Prostate gland (tissue), 2 donors: ENCODE measurements around the gene ZC3H12D.

Experiments used
- POLR2A ChIP-seq: fragments of 450-650 bp; IDR thresholded peaks from one replicate; pipeline ENCODE4 v1.6.1; 2016; ENCODE audit warnings: antibody characterized with exemption, mild to moderate bottlenecking
- TF ChIP-seq, protein P1 (sequence below), 4 experiments: fragments of 200-600 bp in 2 of 4; fragments of 450-650 bp in 2 of 4; sonication (generic) in 2 of 4; IDR thresholded peaks; 1 replicate in 3 of 4; 2 replicates in 1 of 4; pipeline ENCODE4 v1.5.1; 2016 to 2019; ENCODE audit warnings: antibody characterized with exemption in 4 of 4, mild to moderate bottlenecking in 2 of 4, moderate library complexity in 2 of 4

DNA sequence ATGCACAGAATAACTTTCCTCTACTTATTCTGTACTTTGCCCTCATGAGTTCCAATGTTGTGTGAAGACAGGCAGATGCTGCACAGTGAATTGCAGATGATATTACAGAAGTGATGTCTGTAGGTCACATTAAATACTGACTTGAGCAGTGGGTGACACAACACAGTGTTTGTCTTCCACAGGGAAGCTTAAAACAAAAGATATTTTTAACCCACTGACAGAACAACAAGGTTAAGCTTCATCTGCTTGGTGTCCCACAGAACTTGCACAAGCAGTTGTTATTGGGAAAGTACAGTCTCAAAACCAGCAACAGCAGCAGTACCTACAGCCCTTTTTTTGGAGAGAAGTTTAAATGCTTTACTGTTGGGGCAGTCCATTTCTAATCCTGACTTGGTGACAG lies 74.3 kb downstream of the ZC3H12D start:
- TF ChIP-seq, protein P1, sequence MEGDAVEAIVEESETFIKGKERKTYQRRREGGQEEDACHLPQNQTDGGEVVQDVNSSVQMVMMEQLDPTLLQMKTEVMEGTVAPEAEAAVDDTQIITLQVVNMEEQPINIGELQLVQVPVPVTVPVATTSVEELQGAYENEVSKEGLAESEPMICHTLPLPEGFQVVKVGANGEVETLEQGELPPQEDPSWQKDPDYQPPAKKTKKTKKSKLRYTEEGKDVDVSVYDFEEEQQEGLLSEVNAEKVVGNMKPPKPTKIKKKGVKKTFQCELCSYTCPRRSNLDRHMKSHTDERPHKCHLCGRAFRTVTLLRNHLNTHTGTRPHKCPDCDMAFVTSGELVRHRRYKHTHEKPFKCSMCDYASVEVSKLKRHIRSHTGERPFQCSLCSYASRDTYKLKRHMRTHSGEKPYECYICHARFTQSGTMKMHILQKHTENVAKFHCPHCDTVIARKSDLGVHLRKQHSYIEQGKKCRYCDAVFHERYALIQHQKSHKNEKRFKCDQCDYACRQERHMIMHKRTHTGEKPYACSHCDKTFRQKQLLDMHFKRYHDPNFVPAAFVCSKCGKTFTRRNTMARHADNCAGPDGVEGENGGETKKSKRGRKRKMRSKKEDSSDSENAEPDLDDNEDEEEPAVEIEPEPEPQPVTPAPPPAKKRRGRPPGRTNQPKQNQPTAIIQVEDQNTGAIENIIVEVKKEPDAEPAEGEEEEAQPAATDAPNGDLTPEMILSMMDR (IDR thresholded peaks at IDR 0.05), result no peak
- no peak for TF ChIP-seq POLR2A
